PC-9 (cell line): ENCODE measurements around the gene TRAF4. TPM values are rescaled to one million over a fixed set of nuclear protein-coding genes. Genes with fewer than 3 reads are reported as not detected.

ENCODE experiments used
- BruUV-seq: library from RNA; stranded (reverse); fragments of 400-500 nt; replicated peaks from 2 replicates; lab custom pipeline; 2021; lab: Mats Ljungman, UMichigan
- CTCF ChIA-PET: fragments of 300-600 bp; sonication (Branson Sonifier 250); formaldehyde crosslinking; loops from one replicate; lab custom pipeline; 2022; ENCODE audit warnings: antibody characterized with exemption; lab: Charles Lee
- POLR2A ChIA-PET: fragments of 300-600 bp; sonication (Branson Sonifier 250); formaldehyde crosslinking; loops from one replicate; lab custom pipeline; 2022; ENCODE audit warnings: antibody characterized with exemption; ENCODE audit not compliant: unreplicated experiment; lab: Charles Lee
- DNase-seq, 2 experiments: peaks; one replicate each; pipeline versions ENCODE4 v3.0.0 to v3.0.0-alpha.2; 2015 to 2022; ENCODE audit warnings: mixed read lengths in 1 of 2
- H2AFZ ChIP-seq: fragments of 200-600 bp; sonication (generic); 2 replicates; pipeline ENCODE4 v1.8.1; 2017; ENCODE audit warnings: antibody characterized with exemption
- H3F3A ChIP-seq: fragments of 200-600 bp; sonication (generic); 2 replicates; pipeline ENCODE4 v1.8.1; 2017; ENCODE audit warnings: antibody characterized with exemption, mild to moderate bottlenecking, low read depth; ENCODE audit not compliant: insufficient read depth
- H3K27ac ChIP-seq: fragments of 200-600 bp; sonication (generic); 2 replicates; pipeline ENCODE4 v1.6.1; 2016; ENCODE audit warnings: mixed run types
- H3K27me3 ChIP-seq: fragments of 200-600 bp; sonication (generic); 2 replicates; pipeline ENCODE4 v1.6.1; 2016; ENCODE audit warnings: low read depth, mixed run types; ENCODE audit not compliant: insufficient read depth
- H3K36me3 ChIP-seq: fragments of 200-600 bp; sonication (generic); 2 replicates; pipeline ENCODE4 v1.6.1; 2016; ENCODE audit warnings: low read depth, mixed run types
- H3K4me1 ChIP-seq: fragments of 200-600 bp; sonication (generic); replicated peaks from 2 replicates; pipeline ENCODE4 v1.6.1; 2016; ENCODE audit warnings: mixed run types; ENCODE audit not compliant: insufficient read depth
- H3K4me2 ChIP-seq: fragments of 200-600 bp; sonication (generic); 2 replicates; pipeline ENCODE4 v1.6.1; 2017; ENCODE audit warnings: mixed run types
- H3K4me3 ChIP-seq: fragments of 200-600 bp; sonication (generic); 2 replicates; pipeline ENCODE4 v1.6.1; 2016; ENCODE audit warnings: mixed run types
- H3K79me2 ChIP-seq: fragments of 200-600 bp; sonication (generic); 2 replicates; pipeline ENCODE4 v1.6.1; 2017; ENCODE audit warnings: low read depth, mixed run types
- H3K9me2 ChIP-seq: fragments of 200-600 bp; sonication (generic); 2 replicates; pipeline ENCODE4 v1.8.1; 2017; ENCODE audit warnings: mild to moderate bottlenecking; ENCODE audit not compliant: insufficient read depth
- H3K9me3 ChIP-seq: fragments of 200-600 bp; sonication (generic); 2 replicates; pipeline ENCODE4 v1.8.1; 2016; ENCODE audit warnings: low read depth; ENCODE audit not compliant: insufficient read depth
- H4K20me1 ChIP-seq: fragments of 200-600 bp; sonication (generic); 2 replicates; pipeline ENCODE4 v1.8.1; 2017; ENCODE audit not compliant: insufficient read depth
- EZH2 ChIP-seq: fragments of 200-600 bp; sonication (generic); IDR thresholded peaks from 2 replicates; pipeline ENCODE4 v1.8.0; 2017; ENCODE audit warnings: antibody characterized with exemption, low read depth
- intact Hi-C: fragments of 100-400 bp; cut with micrococcal nuclease; formaldehyde crosslinking; loops from one replicate; pipeline ENCODE4 v1.10.0; 2022; ENCODE audit not compliant: unreplicated experiment
- total RNA-seq: library from RNA; stranded (reverse); gene quantifications from 2 replicates; pipeline ENCODE4 v1.2.3, GENCODE V29; 2021
- TF ChIP-seq, protein P1 (sequence below): fragments of 200-600 bp; sonication (generic); conservative IDR thresholded peaks from 2 replicates; pipeline ENCODE4 v1.6.1; 2017; ENCODE audit warnings: mixed run types, antibody characterized with exemption, mild to moderate bottlenecking, moderate library complexity

TRAF4 gene
- total RNA-seq, 1 experiment from 2014 or later, result 159 TPM

GRCh38 chr17:28763137-28763799 lies 19.5 kb downstream of the TRAF4 start:
- Histone ChIP-seq H2AFZ (no peak overlapping the region), H3K36me3 (no peaks in the 10 kb centered on the region), H4K20me1 (peaks cover 21% of the 10 kb centered on the region; the same call in 1 of the 2 replicates), H3F3A (peaks cover 39% of the 10 kb centered on the region), H3K9me2 (no peaks in the 10 kb centered on the region), H3K4me3 (no peak overlapping the region), H3K4me1 (peaks cover 15% of the 10 kb centered on the region), H3K79me2 (peaks cover 9% of the 10 kb centered on the region), H3K4me2 (no peak overlapping the region), H3K27me3 (no peaks in the 10 kb centered on the region), H3K27ac (no peak overlapping the region), H3K9me3 (no peaks in the 10 kb centered on the region)
- CTCF ChIA-PET, result interaction anchor here (0.5 to 2.4 kb wide), 15 partner anchors 34 to 797 kb away, joined by 3 to 13 read pairs (median 3); partner anchors contain the start of genes NEK8, PHF12 and TLCD1
- intact Hi-C loops, result loop anchor here (1.0 to 5.0 kb wide), 3 partner anchors 44 to 139 kb away; partner anchors contain the start of gene DHRS13
- BruUV-seq, result no TSS peak
- POLR2A ChIA-PET, result interaction anchor here (0.5 to 0.7 kb wide), 2 partner anchors 9 to 473 kb away, joined by 5 to 17 read pairs; no protein-coding TSS in a partner anchor
- DNase-seq, result no peak
- no peak for TF ChIP-seq EZH2
- TF ChIP-seq, protein P1, sequence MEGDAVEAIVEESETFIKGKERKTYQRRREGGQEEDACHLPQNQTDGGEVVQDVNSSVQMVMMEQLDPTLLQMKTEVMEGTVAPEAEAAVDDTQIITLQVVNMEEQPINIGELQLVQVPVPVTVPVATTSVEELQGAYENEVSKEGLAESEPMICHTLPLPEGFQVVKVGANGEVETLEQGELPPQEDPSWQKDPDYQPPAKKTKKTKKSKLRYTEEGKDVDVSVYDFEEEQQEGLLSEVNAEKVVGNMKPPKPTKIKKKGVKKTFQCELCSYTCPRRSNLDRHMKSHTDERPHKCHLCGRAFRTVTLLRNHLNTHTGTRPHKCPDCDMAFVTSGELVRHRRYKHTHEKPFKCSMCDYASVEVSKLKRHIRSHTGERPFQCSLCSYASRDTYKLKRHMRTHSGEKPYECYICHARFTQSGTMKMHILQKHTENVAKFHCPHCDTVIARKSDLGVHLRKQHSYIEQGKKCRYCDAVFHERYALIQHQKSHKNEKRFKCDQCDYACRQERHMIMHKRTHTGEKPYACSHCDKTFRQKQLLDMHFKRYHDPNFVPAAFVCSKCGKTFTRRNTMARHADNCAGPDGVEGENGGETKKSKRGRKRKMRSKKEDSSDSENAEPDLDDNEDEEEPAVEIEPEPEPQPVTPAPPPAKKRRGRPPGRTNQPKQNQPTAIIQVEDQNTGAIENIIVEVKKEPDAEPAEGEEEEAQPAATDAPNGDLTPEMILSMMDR, result no peak

DNA sequence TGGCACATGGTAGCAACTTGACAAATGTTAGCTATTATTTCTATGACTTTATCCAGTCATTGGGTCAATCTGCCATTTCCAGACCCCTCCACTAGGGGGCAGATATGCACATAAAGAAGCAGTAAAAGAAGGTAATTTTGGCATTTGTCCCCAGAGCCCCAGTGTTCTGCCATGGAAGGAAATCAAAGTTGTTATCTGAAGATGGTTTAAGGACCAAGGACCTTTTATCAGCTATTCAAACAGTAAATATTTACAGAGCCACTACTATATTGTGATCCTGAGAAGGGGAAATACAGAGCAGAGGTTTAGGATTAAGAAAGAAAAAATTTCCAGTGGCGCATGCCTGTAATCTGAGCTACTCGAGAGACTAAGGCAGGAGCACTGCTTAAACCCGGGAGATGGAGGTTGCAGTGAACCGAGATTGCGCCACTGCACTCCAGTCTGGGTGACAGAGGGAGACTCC lies 20.0 kb downstream of the TRAF4 start:
- DNase-seq, result peak in 1 of 2 experiments; percentile 62
- H3K4me3 ChIP-seq, result no peak overlapping the region
- no peaks in the 10 kb centered on the region for H3K9me2 ChIP-seq
- peaks cover 15% of the 10 kb centered on the region for H3K4me1 ChIP-seq
- TF ChIP-seq, protein P1, result peak; percentile 95
- TF ChIP-seq EZH2, result no peak
- no peaks in the 10 kb centered on the region for H3K36me3 ChIP-seq
- H3K4me2 ChIP-seq, result no peak overlapping the region
- H2AFZ ChIP-seq, result no peak overlapping the region
- H3F3A ChIP-seq, result peaks cover 39% of the 10 kb centered on the region
- POLR2A ChIA-PET, result interaction anchor here (0.5 to 0.7 kb wide), 3 partner anchors 10 to 473 kb away, joined by 5 to 17 read pairs (median 6); no protein-coding TSS in a partner anchor
- H3K79me2 ChIP-seq, result peaks cover 9% of the 10 kb centered on the region
- no peaks in the 10 kb centered on the region for H3K9me3 ChIP-seq
- no peaks in the 10 kb centered on the region for H3K27me3 ChIP-seq
- no TSS peak for BruUV-seq
- intact Hi-C loops, result loop anchor here (1.0 to 5.0 kb wide), 3 partner anchors 43 to 138 kb away; partner anchors contain the start of gene DHRS13
- CTCF ChIA-PET, result interaction anchor here (0.5 to 2.4 kb wide), 15 partner anchors 10 to 796 kb away, joined by 3 to 18 read pairs (median 3); partner anchors contain the start of genes NEK8, PHF12 and TLCD1
- H3K27ac ChIP-seq, result no peak overlapping the region
- peaks cover 21% of the 10 kb centered on the region for H4K20me1 ChIP-seq

DNA sequence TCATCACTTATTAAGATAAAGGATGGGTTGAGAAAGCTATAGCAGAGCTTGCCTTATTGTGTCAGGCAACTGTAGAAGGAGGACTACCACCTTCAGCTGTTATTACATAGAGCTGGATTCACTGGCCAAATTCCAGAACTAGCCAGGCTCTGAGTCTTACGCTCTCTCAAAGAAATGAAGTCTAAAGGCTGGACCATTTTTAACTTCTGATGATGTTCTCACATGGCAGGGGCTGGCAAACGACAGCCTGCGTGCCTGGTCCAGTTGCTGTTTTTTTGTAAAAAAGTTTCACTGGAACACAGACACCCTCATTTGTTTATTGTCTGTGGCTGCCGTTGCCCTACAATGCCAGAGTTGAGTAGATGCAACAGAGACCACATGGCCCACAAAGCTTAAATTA lies 21.2 kb downstream of the TRAF4 start:
- Histone ChIP-seq H4K20me1 (peaks cover 21% of the 10 kb centered on the region), H3K36me3 (no peaks in the 10 kb centered on the region), H3K4me2 (no peak overlapping the region), H3K9me3 (no peaks in the 10 kb centered on the region), H3F3A (peaks cover 39% of the 10 kb centered on the region), H3K79me2 (peaks cover 9% of the 10 kb centered on the region), H3K27me3 (no peaks in the 10 kb centered on the region), H3K4me1 (peaks cover 15% of the 10 kb centered on the region), H3K9me2 (no peaks in the 10 kb centered on the region), H3K4me3 (no peak overlapping the region), H2AFZ (no peak overlapping the region), H3K27ac (no peak overlapping the region)
- CTCF ChIA-PET, result interaction anchor here (0.6 kb wide), 1 partner anchor 143 kb away, joined by 4 read pairs; no protein-coding TSS in a partner anchor
- TF ChIP-seq EZH2, result no peak
- TF ChIP-seq, protein P1, result no peak
- intact Hi-C loops, result no loop called here
- no TSS peak for BruUV-seq
- no peak for DNase-seq
- POLR2A ChIA-PET, result no interaction called here
